Stimulated activated CD8-positive, alpha-beta memory T cell treated with anti-CD3 and anti-CD28 coated beads, Interleukin-7, amount 100 ng/mL, for 48 hours (primary cell): ENCODE data around the gene TIMP2.
A peak's percentile ranks its signal among the peaks of the same experiment; 100 is the strongest.
"Not testable (repeated sequence)": the region's sequence is repeated elsewhere in the genome, so short reads cannot be mapped to it uniquely, and the experiment has no call there.

ENCODE experiments used
- DNase-seq, 2 donors: peaks; one replicate each; pipeline ENCODE4 v3.0.0-alpha.2; 2020; ENCODE audit warnings: low read depth in 1 of 2; ENCODE audit errors: extremely low read depth in 1 of 2

TIMP2 gene

DNA sequence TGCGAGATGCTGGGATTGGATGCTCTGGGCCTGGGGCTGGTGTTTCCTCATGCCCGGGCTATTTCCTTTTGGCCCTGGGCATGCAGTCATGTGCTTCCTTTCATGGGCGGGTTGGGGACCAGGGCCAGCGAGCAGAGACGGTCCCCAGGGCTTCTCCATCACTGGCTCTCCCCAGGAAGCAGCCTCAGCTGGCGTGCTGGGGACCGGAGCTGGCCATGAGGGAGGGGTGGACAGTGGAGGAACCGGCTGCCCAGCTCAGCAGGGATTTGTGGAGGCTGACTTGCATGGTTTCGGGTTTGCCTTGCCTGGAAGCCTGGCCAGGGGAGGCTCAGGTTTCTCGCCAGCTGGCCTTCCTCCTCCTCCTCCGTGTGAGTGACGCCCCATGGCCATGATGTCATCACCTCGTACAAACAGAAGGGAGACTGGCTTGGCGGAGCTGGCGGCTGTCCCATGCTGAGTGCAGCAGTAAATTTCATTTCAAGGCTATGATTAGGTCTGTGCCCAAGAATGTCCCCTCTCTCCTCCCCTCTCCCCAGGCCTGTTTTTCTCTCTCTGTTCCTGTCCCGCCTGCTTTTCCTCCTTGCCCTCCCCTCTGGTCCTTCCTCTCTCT is 8.9 kb upstream of the TIMP2 start:
- DNase-seq = no peak

- peak in 1 of 2 donors; percentile 45 for DNase-seq
Observed at GRCh38 chr17:78933025-78933958, 8.1 kb upstream of the TIMP2 start.

- no peak for DNase-seq
Observed at GRCh38 chr17:78929908-78930775, 5.0 kb upstream of the TIMP2 start.

- DNase-seq = no peak
Observed at GRCh38 chr17:78925662-78926555, 722 bp upstream of the TIMP2 start.

DNA sequence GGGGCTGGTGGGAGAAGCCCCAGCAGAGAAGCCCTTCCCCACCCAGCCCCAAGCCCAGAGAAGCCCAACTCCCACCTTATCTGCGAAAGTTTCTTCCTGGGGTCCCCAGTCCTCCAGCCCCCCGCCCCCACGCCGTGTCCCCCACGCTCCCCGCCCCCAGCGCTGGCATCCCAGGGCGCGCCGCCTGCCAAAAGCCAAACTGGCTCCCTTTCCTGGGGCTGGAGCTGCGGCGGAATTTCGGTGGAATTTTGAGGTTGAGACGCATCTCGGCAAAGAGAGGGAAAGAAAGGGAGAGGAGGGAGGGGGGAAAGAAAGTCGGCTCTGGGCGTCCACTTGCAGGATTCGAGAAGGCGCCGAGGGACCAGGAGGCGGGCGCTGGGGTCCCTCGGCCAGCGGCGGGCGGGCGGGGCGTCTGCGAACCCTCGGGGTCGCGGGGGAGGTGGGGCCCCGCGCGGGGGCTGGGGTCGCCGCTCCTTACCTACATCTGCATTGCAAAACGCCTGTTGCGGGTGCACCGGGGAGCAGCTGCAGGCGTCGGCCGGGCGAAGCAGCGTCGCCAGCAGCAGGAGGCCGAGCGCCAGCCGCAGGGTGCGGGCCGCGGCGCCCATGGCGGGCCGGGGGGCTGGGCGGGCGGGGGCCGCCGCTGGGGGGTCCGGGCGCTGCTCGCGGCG is 571 bp downstream of the TIMP2 start:
- DNase-seq = no peak

DNA sequence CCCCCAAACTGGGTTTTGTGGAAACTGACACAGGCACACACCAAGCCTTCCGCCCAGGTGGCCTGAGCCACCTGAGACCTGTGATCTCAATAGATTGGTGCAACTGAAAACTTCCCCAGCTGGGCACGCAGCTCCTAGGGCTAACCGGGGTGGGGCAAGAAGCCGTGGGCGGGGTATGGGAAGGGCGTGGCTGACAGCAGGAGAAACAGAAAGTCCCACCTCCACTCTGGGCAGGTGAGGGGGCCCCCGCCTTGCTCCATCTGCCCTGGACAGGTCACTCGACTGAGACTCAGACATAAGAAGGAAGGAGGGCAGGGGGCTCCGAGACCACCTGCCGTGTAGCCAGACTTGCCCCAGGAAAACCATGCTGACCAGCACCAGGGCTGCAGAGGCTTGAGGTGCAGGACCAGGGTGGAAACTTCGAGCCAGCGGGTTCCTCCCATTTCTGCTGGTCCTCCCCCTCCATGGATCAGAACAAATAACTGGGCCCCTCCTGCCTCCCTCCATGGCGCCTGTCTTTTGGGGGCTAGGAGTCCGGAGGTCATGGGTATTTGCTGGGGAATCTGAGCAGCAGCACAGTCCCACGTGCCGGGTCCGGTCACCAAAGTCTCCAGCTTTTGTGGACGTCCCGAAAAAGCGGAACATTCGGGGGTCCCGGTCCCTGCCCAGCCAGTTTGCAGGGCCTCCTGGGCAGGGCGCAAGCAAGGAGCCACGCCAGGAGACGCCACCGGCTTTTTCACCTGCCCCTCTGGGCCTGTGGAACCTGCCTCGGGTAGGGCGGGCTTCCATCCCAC is 1.3 kb downstream of the TIMP2 start:
- DNase-seq = peak in 1 of 2 donors; percentile 36

DNA sequence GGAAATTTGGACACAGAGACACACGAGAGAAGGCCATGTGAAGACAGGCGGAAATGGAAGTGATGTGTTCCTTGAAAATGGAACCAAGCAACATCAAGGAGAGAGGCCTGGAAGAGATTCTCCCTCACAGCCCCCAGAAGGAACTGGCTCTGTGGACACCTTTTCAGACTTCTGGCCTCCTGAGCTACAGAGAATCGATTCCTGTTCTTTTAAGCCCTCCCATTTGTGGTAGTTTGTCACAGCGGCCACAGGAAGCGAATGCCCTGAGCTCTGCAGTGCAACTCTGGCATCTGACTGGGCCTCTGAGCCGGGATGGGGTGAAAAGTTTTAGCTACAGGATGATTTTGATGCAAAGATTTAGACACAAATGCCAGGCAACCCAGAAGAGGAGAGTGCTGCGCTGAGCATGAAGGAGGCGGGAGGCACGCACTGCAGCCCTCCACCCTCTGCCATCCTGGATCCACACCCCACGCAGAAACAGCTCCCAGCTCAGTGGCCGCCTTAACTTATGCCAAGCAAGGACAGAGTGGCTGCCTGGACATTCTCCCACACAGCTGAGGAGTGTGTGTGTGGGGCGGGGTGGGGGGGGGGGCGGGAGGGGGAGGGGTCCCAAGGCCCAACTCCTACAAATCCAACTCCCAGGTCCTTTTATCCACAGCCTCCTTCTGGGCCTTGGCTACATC is 2.2 kb downstream of the TIMP2 start:
- no peak for DNase-seq

- no peak for DNase-seq
Observed at GRCh38 chr17:78921437-78921971, 3.7 kb downstream of the TIMP2 start.

DNA sequence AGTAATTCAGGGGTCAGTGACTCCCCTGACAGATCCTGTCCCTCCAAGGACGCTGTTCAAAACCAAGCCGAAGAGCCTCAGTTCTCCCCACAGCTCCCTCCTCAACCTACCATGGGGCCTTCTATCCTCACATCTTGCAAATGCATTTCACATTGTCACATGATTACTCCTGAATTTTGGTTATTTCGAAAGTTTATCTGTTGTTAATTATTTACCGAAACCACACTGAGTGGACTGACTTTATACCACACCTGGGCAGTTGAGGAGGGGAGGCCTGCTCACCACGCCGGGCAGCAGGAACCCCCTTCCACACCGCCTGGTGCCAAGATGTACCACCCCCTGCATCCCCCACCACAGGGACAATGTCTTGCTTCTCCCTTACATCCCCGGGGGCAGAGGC is 4.7 kb downstream of the TIMP2 start:
- no peak for DNase-seq

DNA sequence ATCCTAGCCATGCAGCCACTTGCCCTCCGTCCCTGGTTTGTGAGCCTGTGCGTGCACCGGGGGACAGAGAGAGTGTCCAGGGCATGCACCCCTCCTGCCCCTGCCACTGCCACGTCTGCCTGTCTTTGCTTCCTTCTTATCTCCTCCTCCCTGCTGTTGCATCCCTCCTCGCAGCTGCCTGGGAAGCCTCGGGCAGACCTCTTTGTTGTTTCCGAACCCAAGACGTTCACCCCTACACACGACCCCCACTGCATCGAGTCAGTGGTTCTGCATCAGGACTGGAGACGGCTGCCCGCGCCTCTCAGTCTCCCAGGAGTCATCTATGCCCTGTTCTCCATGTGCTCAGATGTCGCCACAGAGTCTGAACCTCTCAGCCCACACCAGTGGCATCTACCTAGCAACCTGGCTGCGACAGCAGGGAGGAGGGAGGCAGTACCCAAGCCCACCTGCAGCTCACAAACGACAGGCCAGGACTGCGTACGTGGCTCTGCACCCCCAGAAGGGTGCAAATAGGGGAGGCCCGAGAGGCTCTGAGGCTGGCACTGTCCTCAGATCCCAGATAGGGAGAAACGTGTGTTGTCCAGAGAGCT is 5.2 kb downstream of the TIMP2 start:
- no peak for DNase-seq

GRCh38 chr17:78918979-78919378 is 6.2 kb downstream of the TIMP2 start:
- no peak for DNase-seq

- DNase-seq = no peak
Observed at GRCh38 chr17:78917451-78918275, 7.5 kb downstream of the TIMP2 start.

DNA sequence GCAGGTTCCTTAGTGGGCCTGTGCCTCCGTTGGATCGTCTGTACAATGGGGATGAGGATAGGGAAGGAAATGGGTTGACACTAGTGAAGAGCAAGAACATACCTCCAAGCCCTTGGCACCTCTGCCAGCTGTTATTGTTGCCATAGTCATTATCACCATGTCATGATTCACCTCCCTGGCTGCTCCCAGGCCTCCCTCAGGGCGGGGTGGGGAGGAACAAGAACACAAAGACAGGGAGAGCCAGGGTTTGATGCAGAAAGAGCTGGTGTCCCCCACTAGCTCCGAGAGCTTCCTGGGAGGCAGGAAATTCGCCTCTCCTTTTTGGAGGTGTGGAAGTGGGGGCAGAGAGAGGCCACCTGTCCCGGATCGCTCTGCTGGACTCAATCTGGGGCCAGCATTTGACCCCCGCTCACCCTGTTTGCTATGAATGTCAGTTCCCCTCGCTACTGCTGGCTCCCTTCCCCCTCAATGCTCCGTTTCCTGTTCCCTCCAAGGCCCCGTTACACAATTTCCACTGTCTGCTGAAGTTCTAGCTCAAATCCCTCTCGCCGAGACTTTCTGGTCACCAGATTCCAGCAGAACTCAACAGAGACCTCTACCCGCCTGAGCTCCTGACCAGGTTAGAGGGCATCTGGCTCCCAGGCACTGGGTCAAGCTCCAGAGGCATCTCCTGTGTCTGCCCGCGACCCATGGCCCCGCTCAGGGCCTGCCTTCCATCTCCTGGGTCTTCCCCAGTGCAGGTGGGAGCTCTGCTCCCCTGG is 9.1 kb downstream of the TIMP2 start:
- DNase-seq = no peak

DNA sequence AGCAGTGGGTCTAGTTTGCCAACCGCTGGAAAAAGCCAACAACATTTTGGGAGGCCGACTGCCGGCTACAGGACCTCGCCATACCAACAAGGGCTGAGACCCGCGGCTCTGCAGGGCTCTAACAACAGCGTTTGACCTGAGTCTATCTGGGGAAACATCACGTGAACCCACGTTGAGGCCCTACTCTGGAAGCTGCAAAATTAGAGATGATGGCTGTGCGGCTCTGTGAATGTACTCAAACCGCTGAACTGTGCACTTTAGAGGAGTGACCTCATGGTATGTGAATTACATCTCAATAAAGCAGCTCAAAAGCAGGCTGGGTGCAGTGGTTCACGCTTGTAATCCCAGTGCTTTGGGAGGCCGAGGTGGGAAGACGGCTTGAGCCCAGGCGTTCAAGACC is 12.1 kb downstream of the TIMP2 start:
- no peak for DNase-seq

DNA sequence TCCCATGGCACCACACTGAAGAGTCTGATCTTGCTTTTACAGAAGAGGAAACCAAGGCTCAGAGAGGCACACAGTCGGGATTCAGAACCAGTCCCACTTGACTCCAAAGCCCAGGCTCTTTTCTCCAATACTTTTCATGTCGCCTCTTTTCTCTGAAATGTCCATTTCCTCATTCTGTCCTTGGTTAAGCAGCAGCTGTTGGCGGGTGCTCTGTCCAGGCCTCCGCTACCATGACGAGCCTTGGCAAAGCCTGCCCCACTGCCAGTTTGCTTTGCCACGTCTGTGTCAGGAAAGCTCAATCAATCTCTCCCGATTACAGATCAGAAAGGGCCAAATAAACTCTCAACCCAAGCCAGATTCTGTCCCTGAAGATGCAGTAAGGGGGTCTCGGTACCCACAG is 13.1 kb downstream of the TIMP2 start:
- no peak for DNase-seq

DNA sequence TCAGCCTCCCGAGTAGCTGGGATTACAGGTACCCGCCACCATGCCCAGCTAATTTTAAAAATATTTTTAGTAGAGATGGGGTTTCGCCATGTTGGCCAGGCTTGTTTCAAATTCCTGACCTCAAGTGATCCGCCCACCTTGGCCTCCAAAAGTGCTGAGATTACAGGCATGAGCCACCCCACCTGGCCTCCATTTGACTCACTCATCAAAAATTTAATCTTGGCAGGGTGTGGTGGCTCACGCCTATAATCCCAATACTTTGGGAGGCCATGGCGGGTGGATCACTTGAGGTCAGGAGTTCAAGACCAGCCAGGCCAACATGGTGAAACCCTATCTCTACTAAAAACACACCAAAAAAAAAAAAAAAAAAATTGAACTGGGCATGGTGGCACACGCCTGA is 13.6 kb downstream of the TIMP2 start:
- not testable (repeated sequence) for DNase-seq
